GM11168 (cell line): Measurements from ENCODE around the gene GATA3.

Experiments
- in situ Hi-C: fragments of 300-500 bp; cut with MboI; formaldehyde crosslinking; loops from one replicate; pipeline ENCODE4 v1.12.0; 2022; ENCODE audit warnings: low sequenced_read_pairs; ENCODE audit not compliant: unreplicated experiment

Gene GATA3

DNA sequence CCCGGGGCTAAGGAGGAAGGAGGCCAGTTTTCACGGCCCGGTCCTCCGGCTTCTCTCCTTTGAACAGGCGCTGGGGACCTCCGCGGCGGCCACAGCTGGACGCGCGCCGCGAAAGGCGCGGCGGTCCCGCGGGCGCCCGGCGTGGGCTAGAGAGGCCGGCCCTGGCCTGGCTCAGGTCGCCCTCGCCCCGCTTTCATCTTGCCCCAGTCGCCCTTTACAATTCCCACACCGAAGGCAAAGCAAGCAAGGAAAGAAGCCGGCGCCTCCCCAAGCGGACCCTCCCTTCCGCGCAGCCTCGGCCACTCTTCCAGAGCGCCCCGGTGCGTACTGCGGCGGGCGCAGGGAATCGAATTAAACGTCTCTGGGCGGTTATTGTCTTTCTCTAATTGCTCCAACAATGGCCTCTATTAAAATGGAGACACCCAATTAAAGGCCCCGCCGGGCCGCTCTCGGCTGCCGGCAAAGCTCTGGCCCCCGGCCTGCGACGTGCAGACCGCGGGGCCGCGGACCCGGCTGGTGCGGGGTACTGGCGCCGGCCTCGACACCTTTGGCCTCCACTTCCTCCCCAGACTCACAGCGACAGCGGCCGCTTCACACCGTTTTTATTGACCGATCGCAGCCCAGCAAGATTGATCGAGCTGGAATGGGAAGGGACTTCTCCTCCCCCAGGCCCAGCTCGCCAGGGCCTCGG lies 4.5 kb upstream of the GATA3 start:
- in situ Hi-C loops = no loop called here

DNA sequence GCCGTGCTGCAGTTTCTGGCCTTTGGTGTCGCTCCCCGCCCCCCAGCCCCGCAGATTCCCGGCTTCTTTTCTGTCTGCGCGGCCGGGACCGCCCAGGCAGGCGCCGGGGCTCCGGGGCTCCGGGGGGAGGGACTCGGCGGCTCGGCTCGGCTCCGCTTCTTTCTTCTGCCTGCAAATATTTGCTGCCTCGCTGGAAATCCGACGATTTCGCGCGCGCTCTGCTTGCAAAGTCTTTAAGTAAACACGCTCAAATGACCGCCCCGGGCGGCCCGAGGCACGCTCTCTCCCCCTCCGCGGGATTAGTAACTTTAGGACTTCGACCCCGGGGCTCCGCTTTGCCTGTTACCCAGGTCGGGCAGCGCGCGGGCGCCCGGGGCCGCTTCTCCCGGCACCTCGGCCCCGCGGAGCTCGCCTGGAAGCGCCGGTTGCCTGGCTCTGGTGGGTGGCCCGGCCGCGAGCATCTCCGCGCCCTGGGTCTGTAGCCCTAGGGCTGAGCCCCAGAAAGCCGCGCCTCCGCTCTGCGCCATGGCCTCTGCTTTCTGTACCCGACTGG lies 3.9 kb upstream of the GATA3 start:
- in situ Hi-C loops = no loop called here

DNA sequence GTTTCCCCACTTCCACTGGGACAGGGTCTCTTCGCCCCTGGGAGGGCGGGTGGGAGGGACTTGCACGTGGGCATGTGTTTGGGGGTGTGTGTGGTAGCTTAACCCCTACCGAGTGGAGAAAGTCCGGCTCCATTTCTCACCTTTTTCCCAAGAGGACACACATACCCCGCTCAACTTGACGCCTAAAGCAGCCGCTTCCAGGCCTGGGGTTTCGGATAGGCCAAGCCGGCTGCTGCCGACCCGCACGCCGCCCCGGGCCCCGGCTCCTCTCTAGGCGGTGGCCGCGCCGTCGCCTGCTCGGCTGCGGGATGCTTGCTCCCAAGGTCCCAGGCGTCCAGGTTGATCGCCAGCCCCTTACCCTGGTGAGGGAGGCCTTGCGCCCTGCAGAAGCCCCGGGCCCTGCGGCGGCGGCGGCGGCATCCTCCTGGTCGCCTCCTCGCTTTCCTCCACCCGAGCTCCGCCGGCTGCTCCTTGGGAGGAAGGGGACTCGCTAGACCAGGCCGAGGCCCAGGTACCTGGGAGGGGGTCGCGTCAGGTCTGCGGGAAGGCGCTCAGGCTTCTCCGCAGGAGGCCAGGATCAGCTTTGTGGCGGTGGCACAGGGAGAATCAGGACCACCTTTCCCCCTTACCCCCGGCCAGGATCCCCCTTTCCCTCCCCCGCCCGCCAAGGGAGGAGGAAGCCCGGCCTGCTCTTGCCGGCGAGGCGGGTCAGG lies 3.2 kb upstream of the GATA3 start:
- in situ Hi-C loops = no loop called here

DNA sequence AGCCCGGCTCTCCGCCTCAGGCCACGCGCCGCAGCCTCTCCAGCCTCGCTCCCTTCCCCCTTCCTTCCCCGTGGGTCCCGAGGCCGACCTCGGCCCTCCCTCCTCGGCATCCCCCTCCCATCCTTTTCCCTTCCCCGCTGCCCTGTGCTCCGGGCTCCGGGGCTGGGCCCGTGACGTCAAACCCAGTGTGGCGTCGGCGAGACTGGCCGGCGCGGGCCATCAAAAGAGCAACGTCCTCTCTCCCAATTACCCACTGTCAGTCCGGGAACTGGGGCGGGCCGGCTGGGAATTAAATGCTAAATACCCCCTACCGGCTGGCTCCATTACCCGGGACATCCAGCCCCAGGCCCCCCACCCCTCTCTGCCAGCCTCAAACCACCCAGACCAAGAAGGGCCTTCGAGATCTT lies 2.6 kb upstream of the GATA3 start:
- in situ Hi-C loops = no loop called here

DNA sequence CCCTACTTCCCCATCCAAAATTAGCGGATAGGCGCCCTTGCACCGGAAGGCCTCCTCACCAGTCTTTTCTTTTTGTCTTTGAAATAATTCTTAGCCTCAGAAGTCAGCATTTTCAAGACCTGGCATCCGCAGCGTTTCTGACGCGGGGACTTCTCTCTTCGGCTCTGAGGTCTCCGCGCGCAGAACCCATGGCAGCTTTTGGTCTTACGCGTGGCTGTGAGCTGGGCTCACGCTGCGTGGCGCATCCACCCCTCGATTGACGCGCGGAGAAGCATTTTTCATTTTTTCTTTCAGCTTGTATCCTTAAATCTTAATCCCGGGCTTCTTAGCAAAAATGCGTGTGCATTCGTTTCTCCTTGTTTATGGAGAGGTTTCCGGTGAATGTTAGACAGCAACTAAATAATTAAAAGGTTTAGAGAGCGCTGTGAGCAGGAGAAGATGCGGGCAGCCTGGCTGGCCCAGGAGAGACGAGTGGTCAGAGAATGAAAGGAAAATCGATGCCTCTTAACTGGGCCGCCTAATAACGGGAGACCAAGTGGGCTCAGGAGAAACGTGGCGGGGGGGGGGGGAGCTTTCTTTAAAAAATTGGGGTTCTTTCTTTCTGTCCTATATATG lies 2.0 kb upstream of the GATA3 start:
- in situ Hi-C loops = no loop called here

DNA sequence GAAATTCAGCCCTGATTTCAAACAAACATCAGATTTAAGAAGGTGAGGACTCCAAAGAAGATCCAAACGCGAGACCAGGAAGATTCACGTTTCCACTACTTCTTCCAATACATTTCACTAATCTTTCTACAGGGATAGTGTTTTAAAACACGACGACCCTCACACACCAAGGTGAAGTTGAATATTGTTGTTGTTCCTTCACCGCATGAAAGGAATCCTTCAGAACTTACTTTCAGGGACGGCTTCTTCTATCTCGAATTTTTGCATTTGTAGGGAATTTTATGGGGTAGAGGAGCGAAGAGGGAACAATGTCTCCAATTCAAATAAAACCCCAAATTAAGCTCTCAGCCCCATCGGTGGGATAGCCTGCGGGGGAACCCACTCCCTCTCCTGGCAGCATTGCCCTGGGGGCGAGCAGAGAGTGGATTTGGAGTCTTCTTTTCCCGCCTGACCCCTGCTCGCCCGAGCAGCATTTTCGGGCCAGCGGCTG lies 1.5 kb upstream of the GATA3 start:
- in situ Hi-C loops = no loop called here

DNA sequence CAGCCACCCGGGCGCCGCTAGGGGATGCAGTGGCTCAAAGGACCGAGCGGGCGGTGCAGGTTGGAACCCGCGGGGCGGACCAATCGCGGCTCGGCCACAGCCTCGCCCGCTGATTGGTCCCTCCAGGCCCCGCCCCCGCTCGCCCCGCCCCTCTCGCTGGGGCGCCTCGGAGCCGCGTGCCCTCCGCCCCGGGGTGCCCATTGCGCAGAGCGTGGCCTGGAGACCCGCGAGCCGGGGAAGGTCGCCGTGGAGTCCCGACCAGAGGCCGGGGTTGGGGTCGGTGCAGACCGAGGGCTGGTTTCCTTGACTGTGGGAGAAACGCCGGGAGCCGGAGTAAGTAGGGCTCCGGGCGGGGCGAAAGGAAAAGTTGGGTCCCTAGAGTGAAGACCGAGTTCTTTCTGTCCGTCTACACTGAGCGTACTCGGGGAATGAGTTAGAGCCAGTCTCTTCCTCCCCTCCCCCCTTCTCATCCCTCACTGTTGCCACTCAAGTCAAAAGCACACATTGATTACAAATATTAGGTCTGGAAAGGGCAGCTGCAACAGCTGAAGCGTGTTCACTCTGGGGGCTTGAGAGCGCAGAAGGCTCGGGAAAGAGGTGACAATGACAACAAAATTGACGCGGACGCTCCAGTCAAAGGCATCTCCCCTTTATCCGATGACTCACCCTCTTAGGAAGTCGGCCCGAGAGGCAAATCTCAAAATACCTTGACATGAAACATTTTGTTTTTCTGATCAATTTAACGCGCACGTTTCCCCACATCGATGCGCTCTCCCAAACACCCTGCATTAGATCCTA lies 843 bp upstream of the GATA3 start:
- in situ Hi-C loops = no loop called here

DNA sequence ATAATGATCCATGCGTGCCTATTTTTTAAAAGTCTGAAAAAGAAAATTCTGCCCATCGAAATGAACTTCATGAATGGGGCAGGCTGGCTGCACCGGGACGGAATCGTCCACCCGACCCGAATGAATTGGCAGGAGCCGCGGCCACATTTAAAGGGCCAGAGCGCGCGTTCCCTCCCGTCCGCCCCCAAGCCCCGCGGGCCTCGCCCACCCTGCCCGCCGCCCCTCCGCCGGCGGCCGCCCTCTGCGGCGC lies 319 bp upstream of the GATA3 start:
- in situ Hi-C loops = no loop called here

DNA sequence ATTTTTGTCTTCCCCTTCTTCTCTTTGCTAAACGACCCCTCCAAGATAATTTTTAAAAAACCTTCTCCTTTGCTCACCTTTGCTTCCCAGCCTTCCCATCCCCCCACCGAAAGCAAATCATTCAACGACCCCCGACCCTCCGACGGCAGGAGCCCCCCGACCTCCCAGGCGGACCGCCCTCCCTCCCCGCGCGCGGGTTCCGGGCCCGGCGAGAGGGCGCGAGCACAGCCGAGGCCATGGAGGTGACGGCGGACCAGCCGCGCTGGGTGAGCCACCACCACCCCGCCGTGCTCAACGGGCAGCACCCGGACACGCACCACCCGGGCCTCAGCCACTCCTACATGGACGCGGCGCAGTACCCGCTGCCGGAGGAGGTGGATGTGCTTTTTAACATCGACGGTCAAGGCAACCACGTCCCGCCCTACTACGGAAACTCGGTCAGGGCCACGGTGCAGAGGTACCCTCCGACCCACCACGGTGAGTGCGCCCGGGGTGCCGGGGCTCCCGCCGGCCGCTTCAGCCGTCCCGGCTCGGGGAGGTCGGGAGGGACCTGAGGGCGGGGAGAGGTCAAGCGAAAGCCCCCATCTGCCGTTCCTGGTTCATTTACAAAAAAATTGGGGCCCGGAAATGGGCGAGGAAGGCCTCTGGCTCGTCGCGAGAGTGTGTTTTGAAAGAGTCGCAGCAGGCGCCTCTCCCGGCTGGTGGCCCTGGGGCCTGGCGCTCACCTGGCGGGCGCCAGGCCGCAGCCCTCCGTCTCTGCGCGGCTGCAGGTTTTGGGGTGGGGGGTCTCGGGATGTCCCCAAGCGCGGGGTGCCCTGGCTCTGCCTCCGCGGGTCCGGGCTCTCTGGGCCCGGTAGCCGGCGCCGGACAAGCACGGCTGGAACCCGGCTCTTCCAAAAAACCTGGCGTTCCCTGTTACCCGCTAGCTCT lies 1.2 kb downstream of the GATA3 start:
- in situ Hi-C loops = no loop called here

DNA sequence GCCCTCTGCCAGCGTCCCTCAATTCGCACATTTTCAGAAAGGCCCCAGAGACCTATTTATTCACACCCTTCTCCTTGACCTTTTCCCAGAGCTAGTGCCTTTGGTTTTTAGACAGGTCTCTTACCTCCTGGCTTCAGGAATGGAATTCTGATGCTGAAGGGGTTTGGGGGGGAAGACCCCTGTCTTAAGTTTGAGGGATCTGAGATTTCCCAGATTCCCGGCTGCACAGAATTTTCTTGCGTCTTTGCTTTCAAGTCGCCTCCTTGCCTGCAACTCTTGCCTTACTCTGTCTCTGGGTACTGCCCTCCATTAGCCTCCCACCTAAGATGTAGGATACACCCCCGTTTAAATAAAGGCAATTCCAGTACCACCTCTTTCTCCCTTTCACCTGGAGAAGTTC lies 1.9 kb downstream of the GATA3 start:
- in situ Hi-C loops = no loop called here

DNA sequence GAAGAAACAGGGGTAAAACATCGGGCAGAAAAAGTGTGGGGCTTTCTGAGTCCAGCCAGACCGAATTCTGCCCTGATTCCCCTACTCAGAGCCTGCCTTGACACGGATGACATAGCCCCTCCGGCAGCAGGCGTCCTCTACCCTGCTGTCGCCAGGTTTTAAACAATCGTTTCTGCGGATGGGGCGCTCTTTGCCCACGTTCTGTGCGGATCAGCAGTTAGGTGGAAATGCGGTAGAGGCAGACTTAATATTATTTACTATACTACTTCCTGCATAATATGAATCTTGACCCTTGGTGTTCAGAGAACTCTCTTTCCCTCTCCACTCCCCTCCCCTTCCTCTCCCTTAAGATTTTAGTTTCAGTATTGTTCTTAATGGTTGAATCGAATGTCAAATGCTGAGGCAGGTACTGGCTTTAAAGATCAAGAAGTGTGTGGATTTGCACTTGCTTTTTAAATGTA lies 2.4 kb downstream of the GATA3 start:
- in situ Hi-C loops = no loop called here

DNA sequence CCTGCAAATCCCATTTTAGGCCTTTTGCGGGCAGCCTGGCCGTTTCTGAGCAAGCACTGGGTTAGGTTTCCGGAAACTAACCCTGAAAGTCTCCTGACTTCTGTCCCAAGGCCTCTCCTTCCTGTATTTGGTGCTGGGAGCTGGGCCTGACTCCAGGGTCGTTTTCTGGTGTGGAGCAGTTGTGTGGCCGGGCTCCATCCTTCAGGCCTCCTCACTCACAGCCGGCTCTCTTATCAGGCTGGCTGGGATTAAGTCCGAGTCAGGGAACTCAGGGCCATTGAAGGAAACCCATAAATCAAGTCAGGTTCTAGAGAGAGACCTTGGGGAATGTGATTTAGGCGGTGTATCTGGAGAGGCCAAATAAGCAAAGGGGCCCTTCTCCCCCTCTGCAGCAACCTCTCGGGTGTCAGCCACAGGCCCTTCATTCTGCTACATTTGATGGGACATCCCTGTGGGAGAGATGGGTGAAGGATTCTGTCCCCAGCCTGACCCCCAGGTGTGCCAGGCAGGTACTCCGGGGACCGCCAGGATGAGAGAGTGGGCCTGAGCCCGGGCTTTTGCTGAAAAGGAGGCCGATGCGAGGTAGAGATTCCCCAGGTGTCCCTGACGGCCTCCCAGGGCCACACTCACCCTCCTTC lies 3.3 kb downstream of the GATA3 start:
- in situ Hi-C loops = no loop called here

DNA sequence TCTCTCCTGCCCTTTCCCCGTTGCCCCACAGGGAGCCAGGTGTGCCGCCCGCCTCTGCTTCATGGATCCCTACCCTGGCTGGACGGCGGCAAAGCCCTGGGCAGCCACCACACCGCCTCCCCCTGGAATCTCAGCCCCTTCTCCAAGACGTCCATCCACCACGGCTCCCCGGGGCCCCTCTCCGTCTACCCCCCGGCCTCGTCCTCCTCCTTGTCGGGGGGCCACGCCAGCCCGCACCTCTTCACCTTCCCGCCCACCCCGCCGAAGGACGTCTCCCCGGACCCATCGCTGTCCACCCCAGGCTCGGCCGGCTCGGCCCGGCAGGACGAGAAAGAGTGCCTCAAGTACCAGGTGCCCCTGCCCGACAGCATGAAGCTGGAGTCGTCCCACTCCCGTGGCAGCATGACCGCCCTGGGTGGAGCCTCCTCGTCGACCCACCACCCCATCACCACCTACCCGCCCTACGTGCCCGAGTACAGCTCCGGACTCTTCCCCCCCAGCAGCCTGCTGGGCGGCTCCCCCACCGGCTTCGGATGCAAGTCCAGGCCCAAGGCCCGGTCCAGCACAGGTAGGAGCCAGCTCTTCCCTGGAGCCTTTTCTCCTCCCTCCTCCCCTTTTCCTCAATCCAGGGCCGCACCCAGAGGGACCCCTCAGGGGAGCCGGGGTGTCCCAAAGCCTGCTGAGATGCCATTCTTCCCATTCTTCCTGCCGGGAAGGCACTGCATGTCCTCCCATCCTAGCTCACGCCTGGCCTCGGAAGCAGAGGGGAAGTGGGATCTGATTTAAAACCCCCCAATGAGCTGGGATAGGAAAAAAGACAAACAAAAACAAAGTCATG lies 4.0 kb downstream of the GATA3 start:
- in situ Hi-C loops = no loop called here

DNA sequence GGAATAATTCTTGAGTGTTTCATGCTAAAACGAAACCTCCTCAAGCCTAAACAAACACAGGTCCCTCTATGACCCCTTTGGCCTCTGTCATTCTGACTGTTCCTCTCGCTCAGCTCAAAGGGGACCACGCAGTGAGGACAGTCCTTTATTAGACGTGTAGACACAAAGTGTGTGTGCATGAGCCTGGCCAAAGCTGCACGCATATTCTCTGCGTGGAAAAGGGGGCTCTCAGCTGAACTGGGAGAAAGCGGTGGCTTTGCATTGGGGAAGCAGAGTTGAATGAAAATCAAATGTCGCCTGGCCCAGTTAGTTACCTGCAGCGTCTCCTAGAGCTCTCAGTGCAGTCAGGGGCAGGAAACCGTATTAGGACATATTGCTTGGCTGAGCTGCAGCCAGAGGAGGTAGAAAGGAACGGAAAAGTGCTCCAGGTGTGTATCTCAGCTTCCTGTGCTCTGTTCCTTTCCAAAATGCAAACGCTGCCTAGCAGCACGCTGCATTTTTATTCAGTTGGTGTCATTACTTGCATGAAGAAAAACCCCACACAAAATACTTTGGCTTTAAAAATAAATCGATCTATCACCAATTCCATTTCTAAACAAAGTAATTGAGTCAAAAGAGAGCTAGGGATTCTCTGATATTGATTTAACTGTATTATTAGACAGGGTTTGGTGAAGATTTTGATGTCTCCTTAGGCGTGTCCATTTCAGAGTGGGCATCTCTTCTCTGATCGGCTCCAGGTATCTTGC lies 4.9 kb downstream of the GATA3 start:
- in situ Hi-C loops = no loop called here

DNA sequence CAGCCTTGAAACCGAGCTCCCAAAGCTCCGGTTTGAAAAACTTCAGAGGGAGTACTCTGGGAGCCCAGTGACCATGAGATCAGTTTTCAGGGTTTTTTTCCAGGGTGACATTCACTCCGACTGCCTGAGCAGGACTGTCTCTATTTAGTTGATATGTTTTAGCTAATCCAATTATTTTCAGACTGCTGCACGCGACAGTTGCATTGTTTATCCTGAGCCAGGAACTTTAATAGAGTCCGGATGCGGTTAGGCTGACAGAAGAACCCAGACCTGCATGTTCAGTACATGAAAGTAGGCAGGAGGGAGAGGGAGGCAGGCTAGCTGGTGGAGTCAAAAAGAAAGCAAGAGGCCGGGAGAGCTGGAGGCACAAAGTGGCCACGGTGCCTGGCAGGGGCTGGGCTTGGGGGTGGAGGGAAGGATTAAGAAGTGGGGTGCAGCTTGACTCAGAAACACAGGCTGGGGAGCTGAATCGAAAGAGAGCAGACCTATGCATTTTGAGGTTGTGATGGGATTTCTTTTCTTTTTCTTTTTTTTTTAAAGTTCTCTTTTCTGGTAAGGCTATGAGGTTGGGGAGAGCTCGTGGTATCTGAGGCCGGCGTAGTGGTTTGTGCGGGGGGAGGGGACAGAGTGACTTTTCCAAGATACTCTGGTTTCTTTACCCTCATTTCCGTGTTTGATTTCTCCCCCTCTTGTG lies 5.7 kb downstream of the GATA3 start:
- in situ Hi-C loops = no loop called here

DNA sequence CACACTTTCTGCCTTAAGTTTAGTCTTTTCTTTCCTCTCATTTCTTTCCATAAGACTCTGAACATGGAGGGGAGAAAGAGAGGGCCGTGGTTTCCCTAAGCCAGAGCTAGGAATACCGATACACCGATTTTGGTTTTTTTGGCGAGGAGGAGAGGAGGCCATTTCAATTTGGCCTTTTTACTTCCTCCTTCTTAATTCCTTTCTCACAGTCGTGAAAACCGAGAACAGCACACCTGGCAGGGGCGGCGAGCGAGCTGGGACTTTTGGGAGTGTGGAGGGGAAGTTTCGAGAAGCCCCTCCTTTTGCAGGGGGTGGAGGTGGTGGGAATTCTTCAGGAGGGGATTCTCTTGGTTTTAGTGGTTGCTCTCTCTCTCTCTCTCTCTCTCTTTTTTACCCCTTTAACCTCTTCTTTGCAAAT lies 6.2 kb downstream of the GATA3 start:
- in situ Hi-C loops = no loop called here
